ENCODE data around the gene NPSR1.
A peak's percentile ranks its signal among the peaks of the same experiment; 100 is the strongest.

NPSR1 gene

GRCh38 chr7:34759477-34760125, 101.6 kb downstream of the NPSR1 start:
- peak; percentile 50 for DNase-seq

DNA sequence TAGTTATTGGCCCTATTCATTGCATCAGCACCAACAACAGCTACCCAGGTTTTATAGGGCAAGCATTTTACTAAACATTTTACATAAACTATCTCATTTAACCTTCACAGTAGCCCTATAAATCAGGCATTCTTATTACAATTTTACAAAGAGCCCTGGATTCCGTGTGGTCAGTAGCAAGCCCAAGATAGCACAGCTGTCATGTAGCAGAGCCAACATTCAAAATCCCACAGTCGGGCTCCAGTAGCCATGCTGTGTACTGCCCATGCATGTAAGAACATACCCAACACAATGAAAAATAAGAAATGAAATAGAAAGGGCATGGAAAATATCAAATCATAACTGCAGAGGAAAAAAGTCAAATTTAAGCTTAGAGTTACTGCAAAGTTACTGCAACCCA, 102.3 kb downstream of the NPSR1 start:
- no peak for DNase-seq

DNA sequence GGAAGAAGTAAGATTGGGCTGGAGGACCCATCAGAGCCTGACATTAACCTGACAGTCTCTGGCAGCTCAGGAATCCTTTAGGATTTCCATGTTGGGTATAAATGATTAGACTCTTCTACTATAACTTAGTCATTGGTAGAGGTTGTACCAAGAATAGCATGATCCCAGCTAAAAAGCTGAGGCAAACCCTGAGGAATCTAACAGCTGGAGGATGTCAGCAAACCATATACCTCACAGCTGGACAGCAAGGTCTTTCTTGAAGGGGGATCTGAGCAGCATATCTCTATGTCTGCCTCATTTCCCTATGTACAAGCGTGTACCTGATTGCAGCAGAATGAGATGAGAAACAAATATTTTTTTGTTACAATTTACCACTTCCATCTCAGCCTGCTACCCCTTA, 103.2 kb downstream of the NPSR1 start:
- DNase-seq, result no peak

GRCh38 chr7:34761627-34762026, 103.6 kb downstream of the NPSR1 start:
- no peak for DNase-seq

DNA sequence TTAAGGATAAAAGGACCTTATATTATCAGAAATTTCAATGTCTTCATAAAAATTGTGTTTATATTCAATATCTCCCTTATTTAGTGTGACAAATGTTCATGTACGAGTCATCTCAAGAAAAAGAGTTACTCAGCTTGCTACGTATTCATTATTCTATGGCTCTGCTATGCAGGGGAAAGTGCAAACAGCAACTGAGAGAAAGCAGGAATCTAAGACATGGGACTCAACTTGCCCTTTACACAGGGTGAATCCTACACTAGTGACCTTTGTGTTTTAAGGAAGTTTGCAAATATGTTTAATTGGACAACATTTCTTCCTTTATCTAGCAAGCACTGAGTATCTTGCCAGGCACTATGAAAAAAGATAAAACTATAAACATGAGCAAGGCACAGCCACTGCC, 104.7 kb downstream of the NPSR1 start:
- no peak for DNase-seq

DNA sequence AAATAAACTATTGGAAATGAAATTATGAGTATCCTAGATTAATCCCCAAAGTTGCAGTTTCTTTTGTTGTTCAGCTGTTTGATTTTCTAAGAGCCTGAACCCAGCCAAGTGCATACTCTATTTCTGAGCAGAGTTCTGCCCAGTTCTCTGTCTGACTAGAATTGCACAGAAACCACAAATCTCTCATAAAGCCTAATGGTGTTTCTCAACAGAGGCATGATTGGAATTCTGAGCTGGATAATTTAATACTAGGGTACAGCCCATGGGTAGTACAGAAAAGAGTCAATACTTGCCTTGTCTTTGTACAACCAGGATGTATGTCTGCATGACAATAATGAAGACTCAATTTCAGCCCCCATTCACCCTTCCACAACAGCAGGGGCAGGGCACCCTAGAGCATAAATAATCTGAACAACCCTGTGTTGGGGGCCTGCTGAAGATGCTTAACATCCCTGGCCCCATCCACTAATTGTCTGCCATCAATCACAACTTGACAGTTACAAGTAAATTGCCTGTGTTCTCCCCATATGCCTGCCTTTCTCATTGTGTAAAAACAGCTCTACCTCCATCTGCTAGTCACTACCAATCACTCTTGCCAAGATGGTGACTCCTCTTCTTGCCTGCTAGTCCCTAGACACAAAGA, 114.4 kb downstream of the NPSR1 start:
- no peak for DNase-seq

- no peak for DNase-seq
These were observed 118.8 kb downstream of the NPSR1 start for GRCh38 chr7:34776748-34777358.

DNA sequence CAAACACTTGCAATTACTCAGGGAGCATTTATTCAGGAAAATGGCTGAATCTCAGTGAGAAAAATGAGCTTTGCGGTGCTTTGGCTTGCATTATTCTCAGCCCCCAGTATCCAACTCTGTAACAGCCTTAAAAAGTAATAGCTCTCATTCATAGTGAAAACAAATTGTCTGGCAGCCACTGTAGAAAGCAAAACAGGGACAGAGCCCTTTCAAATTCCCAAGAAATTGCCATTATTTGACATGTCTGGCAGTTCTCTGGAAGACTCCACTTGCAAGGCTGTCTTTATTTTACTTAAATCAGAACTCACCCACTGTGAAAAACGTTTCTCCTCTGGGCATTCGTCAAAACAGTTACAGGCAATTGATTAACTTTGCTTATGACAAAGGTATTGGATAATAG, 122.5 kb downstream of the NPSR1 start:
- DNase-seq, result no peak

DNA sequence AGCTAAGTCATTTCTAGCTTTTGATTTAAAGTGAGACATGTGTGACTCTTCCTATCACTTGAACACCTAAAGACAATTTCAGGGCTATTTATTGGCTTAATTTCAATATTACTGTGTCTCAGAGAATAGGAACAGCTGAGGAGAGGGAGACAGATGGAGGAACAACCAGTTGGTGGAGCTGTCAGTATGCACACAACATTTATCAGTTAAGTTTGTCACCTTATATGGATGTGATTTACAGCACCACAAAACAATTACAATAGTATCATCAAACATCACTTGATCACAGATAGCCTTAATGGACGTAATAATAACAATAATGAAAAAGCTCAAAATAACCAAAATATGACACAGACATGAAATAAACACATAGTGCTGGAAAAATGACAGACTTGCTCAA, 129.6 kb downstream of the NPSR1 start:
- DNase-seq, result no peak

GRCh38 chr7:34806831-34807230, 148.8 kb downstream of the NPSR1 start:
- DNase-seq, result no peak

- DNase-seq, result no peak
These were observed 149.7 kb downstream of the NPSR1 start for GRCh38 chr7:34807548-34808340.

GRCh38 chr7:34814203-34814842, 156.3 kb downstream of the NPSR1 start:
- peak; percentile 83 for DNase-seq

- no peak for DNase-seq
These were observed 164.0 kb downstream of the NPSR1 start for GRCh38 chr7:34821932-34822558.

- DNase-seq, result peak; percentile 47
These were observed 165.7 kb downstream of the NPSR1 start for GRCh38 chr7:34823650-34824258.

- DNase-seq, result no peak
These were observed 167.2 kb downstream of the NPSR1 start for GRCh38 chr7:34825221-34825620.

GRCh38 chr7:34830390-34830789, 172.4 kb downstream of the NPSR1 start:
- DNase-seq, result no peak

GRCh38 chr7:34831436-34831835, 173.4 kb downstream of the NPSR1 start:
- no peak for DNase-seq

GRCh38 chr7:34832020-34832419, 174.0 kb downstream of the NPSR1 start:
- DNase-seq, result no peak

DNA sequence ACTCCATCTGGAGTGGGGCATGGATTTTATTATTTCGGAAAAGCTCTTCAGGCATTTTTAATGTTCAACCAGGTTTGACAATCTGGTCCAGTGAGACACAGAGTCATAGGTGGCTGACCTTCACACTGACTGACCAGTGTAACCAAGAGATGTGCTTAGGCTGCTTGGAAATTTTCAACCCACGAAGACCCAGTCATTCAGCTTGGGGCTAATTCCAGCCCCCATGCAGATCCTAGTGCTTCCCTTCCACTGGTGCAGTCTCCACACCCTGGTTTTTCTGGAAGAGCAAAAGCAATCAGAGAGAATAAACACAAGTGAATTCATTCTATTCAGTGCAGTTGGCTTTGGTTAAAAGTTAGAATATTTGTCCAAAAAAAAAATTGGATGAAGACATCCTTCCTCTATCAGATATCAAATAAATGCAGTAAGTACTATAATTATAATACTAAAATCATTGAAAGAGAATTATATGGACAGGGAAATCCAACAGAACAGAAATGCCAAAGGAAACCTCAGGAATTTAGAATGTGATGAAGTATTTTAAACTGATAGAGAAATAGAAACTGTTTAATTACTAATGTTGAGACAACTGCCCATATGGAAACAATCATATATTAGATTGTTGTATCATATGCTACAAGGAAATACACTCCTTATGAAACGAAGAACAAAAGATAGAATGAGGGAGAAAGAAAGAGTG, 178.0 kb downstream of the NPSR1 start:
- DNase-seq, result no peak

DNA sequence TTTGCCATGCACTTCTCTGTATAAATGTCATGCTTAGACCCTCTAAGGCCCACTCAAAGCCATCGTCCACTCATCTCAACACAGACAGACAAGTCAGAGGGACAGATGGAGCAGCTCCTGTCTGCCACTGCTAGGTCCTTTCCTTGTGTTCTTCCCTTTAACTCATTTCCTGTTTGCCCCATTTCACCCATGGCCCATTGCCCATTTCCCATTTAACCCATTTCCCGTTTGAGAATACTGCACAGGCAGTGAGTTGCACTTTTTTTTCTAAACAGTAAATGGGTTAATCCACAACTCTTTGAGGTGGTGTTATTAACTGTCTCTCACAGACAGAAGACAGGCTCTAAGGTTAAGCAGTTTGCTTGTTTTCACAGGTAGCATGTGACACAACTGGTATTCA, 179.3 kb downstream of the NPSR1 start:
- DNase-seq, result peak; percentile 57

GRCh38 chr7:34837801-34838201, 179.8 kb downstream of the NPSR1 start:
- no peak for DNase-seq

GRCh38 chr7:34838329-34838728, 180.3 kb downstream of the NPSR1 start:
- DNase-seq, result peak; percentile 17
